IMR-90 (cell line): ENCODE measurements around the gene ROBO1. TPM values are rescaled to one million over a fixed set of nuclear protein-coding genes. Genes with fewer than 3 reads are reported as not detected.

ENCODE experiments used
- ATAC-seq: fragments of 200-7000 bp; cut with Tn5 transposase; 2 replicates; pipeline ENCODE4 v1.9.1; 2020; ENCODE audit warnings: low read depth, mild to moderate bottlenecking, moderate library complexity
- BruUV-seq: library from RNA; stranded (reverse); fragments of 400-500 nt; replicated peaks from 2 replicates; lab custom pipeline; 2021; lab: Mats Ljungman, UMichigan
- CTCF ChIA-PET: fragments of 300-600 bp; formaldehyde crosslinking; extraction: SDS; loops from one replicate; lab custom pipeline; 2021; ENCODE audit warnings: antibody characterized with exemption; lab: Yijun Ruan, JAX
- POLR2A ChIA-PET: fragments of 300-600 bp; sonication (Branson Sonifier 250); formaldehyde crosslinking; loops from one replicate; lab custom pipeline; 2022; ENCODE audit warnings: antibody characterized with exemption; ENCODE audit not compliant: unreplicated experiment; lab: Charles Lee
- DNase-seq: peaks from one replicate; pipeline ENCODE4 v3.0.0; 2013
- H2AFZ ChIP-seq: replicated peaks from 2 replicates; pipeline ENCODE3; 2013; ENCODE audit warnings: low read length, mild to moderate bottlenecking; ENCODE audit not compliant: poor library complexity
- H2AK5ac ChIP-seq: 2 replicates; pipeline ENCODE4 v1.6.1; 2013; ENCODE audit warnings: low read depth, low read length, inconsistent platforms
- H2AK9ac ChIP-seq: replicated peaks from 2 replicates; pipeline ENCODE3; 2013; ENCODE audit warnings: mild to moderate bottlenecking, low read depth, low read length, moderate library complexity; ENCODE audit not compliant: poor library complexity
- H2BK120ac ChIP-seq: 2 replicates; pipeline ENCODE4 v1.6.1; 2013; ENCODE audit warnings: low read depth, low read length, inconsistent platforms
- H2BK15ac ChIP-seq: 3 replicates; pipeline ENCODE4 v1.6.1; 2013; ENCODE audit warnings: low read depth, low read length, inconsistent platforms
- H2BK20ac ChIP-seq: 2 replicates; pipeline ENCODE4 v1.6.1; 2013; ENCODE audit warnings: low read depth, mild to moderate bottlenecking, inconsistent platforms, low read length, moderate library complexity
- H2BK5ac ChIP-seq: 2 replicates; pipeline ENCODE4 v1.6.1; 2013; ENCODE audit warnings: mild to moderate bottlenecking, low read depth, low read length, inconsistent platforms; ENCODE audit not compliant: poor library complexity, severe bottlenecking
- H3K14ac ChIP-seq: replicated peaks from 2 replicates; pipeline ENCODE4 v1.6.1; 2013; ENCODE audit warnings: low read depth, low read length, inconsistent platforms
- H3K18ac ChIP-seq: 2 replicates; pipeline ENCODE4 v1.6.1; 2013; ENCODE audit warnings: low read depth, low read length, control low read depth
- H3K23ac ChIP-seq: 2 replicates; pipeline ENCODE4 v1.6.1; 2013; ENCODE audit warnings: low read depth, low read length, inconsistent platforms
- H3K27ac ChIP-seq: 2 replicates; pipeline ENCODE4 v1.5.1; 2013; ENCODE audit warnings: mild to moderate bottlenecking, control low read depth, low read length; ENCODE audit not compliant: insufficient read depth
- H3K27me3 ChIP-seq: 2 replicates; pipeline ENCODE4 v1.6.1; 2013; ENCODE audit warnings: low read length; ENCODE audit not compliant: control insufficient read depth, insufficient read depth
- H3K36me3 ChIP-seq: 2 replicates; pipeline ENCODE4 v1.6.1; 2013; ENCODE audit warnings: low read length, mixed read lengths; ENCODE audit not compliant: control insufficient read depth, insufficient read depth
- H3K4ac ChIP-seq: 2 replicates; pipeline ENCODE4 v1.6.1; 2013; ENCODE audit warnings: low read depth, low read length, inconsistent platforms
- H3K4me1 ChIP-seq: 2 replicates; pipeline ENCODE4 v1.6.1; 2013; ENCODE audit warnings: low read length, mixed read lengths; ENCODE audit not compliant: control insufficient read depth, insufficient read depth
- H3K4me2 ChIP-seq: 2 replicates; pipeline ENCODE4 v1.6.1; 2013; ENCODE audit warnings: low read depth, mild to moderate bottlenecking, control low read depth, low read length, moderate library complexity
- H3K4me3 ChIP-seq: 2 replicates; pipeline ENCODE4 v1.5.1; 2013; ENCODE audit warnings: low read depth, mild to moderate bottlenecking, control low read depth, low read length, moderate library complexity; ENCODE audit not compliant: insufficient read depth
- H3K56ac ChIP-seq: 2 replicates; pipeline ENCODE4 v1.6.1; 2013; ENCODE audit warnings: low read length, inconsistent platforms; ENCODE audit not compliant: insufficient read depth; ENCODE audit errors: extremely low read depth
- H3K79me1 ChIP-seq, 2 experiments: 2 replicates each; pipeline ENCODE4 v1.6.1; 2013; ENCODE audit warnings: low read length in 2 of 2, inconsistent platforms in 1 of 2, low read depth in 1 of 2
- H3K9ac ChIP-seq: 2 replicates; pipeline ENCODE4 v1.6.1; 2013; ENCODE audit warnings: low read depth, low read length, control low read depth
- H3K9me1 ChIP-seq: 2 replicates; pipeline ENCODE4 v1.6.1; 2013; ENCODE audit warnings: low read length, inconsistent platforms; ENCODE audit not compliant: insufficient read depth
- H3K9me3 ChIP-seq: 2 replicates; pipeline ENCODE4 v1.6.1; 2013; ENCODE audit warnings: low read length; ENCODE audit not compliant: control insufficient read depth, insufficient read depth
- H4K20me1 ChIP-seq: 2 replicates; pipeline ENCODE4 v1.6.1; 2013; ENCODE audit warnings: low read length, inconsistent platforms; ENCODE audit not compliant: insufficient read depth
- H4K5ac ChIP-seq: 2 replicates; pipeline ENCODE4 v1.6.1; 2013; ENCODE audit warnings: mild to moderate bottlenecking, low read depth, low read length, control low read depth
- H4K8ac ChIP-seq, 2 experiments: 2 replicates each; pipeline ENCODE4 v1.6.1; 2013; ENCODE audit warnings: low read depth in 2 of 2, low read length in 2 of 2, control low read depth in 1 of 2, inconsistent platforms in 1 of 2
- H4K91ac ChIP-seq: 2 replicates; pipeline ENCODE4 v1.6.1; 2013; ENCODE audit warnings: low read depth, low read length, inconsistent platforms; ENCODE audit not compliant: insufficient read depth
- CEBPB ChIP-seq: IDR thresholded peaks from 2 replicates; pipeline ENCODE4 v1.6.1; 2012; ENCODE audit warnings: low read depth, low read length, improper control_type of control experiment
- FOS ChIP-seq: fragments of 150-350 bp; IDR thresholded peaks from 2 replicates; pipeline ENCODE4 v1.6.1; 2016; ENCODE audit warnings: low read depth, low read length
- MAFK ChIP-seq: IDR thresholded peaks from 2 replicates; pipeline ENCODE4 v1.6.1; 2012; ENCODE audit warnings: low read depth, low read length, improper control_type of control experiment
- MAZ ChIP-seq: IDR thresholded peaks from 2 replicates; pipeline ENCODE4 v1.6.1; 2012; ENCODE audit warnings: low read depth, mild to moderate bottlenecking, low read length, improper control_type of control experiment, moderate library complexity, borderline replicate concordance
- NFE2L2 ChIP-seq: fragments of 150-350 bp; IDR thresholded peaks from 2 replicates; pipeline ENCODE4 v1.6.1; 2016; ENCODE audit warnings: low read depth, mild to moderate bottlenecking, low read length
- RAD21 ChIP-seq: IDR thresholded peaks from 2 replicates; pipeline ENCODE4 v1.6.1; 2012; ENCODE audit warnings: low read length, improper control_type of control experiment
- RCOR1 ChIP-seq: IDR thresholded peaks from 2 replicates; pipeline ENCODE4 v1.6.1; 2012; ENCODE audit warnings: mild to moderate bottlenecking, low read length, improper control_type of control experiment; ENCODE audit not compliant: insufficient replicate concordance
- RFX5 ChIP-seq: IDR thresholded peaks from 2 replicates; pipeline ENCODE4 v1.8.0; 2012; ENCODE audit warnings: low read depth, mild to moderate bottlenecking, low read length, moderate library complexity
- SMC3 ChIP-seq: fragments of 150-350 bp; IDR thresholded peaks from 2 replicates; pipeline ENCODE4 v1.6.1; 2016; ENCODE audit warnings: low read depth, mild to moderate bottlenecking, antibody characterized with exemption, low read length, moderate library complexity
- WGBS, 2 experiments: methylation state at CpG; one replicate each; pipeline versions ENCODE4 v1.1.5 to v1.1.7; 2013; ENCODE audit warnings: missing lambda C conversion rate in 2 of 2; ENCODE audit not compliant: insufficient read length in 1 of 2; ENCODE audit errors: extremely low coverage in 2 of 2; 5-methylcytosine and 5-hydroxymethylcytosine counted together
- dilution Hi-C: fragments of 300-500 bp; cut with HindIII; formaldehyde crosslinking; loops from one replicate; pipeline ENCODE4 v1.14.3; 2018; ENCODE audit warnings: low sequenced_read_pairs; ENCODE audit not compliant: unreplicated experiment
- in situ Hi-C: fragments of 300-500 bp; cut with MboI; formaldehyde crosslinking; loops from 3 replicates; pipeline ENCODE4 v1.14.3; 2019; ENCODE audit warnings: low sequenced_read_pairs, inconsistent platforms, mixed read lengths
- intact Hi-C: fragments of 100-400 bp; cut with micrococcal nuclease; formaldehyde crosslinking; loops from 2 replicates; pipeline ENCODE4 v1.10.0; 2022
- polyA plus RNA-seq, 3 experiments: library from polyadenylated mRNA; depleted of rRNA; stranded (reverse); fragments of >200 nt; gene quantifications; 2 replicates each; pipeline ENCODE4 v1.2.3, GENCODE V29; 2012; ENCODE audit warnings: low replicate concordance in 1 of 3
- total RNA-seq: library from RNA; depleted of rRNA; stranded (reverse); fragments of >200 nt; gene quantifications from 2 replicates; pipeline ENCODE4 v1.2.3, GENCODE V29; 2012
- TF ChIP-seq, protein P1 (sequence below): conservative IDR thresholded peaks from 2 replicates; pipeline ENCODE4 v1.5.1; 2012; ENCODE audit warnings: mild to moderate bottlenecking, low read depth, low read length, improper control_type of control experiment
- TF ChIP-seq, protein P2 (sequence below): fragments of 150-350 bp; IDR thresholded peaks from 2 replicates; pipeline ENCODE4 v1.6.1; 2017; ENCODE audit warnings: mild to moderate bottlenecking, antibody characterized with exemption, low read length, low read depth

Gene ROBO1
- total and polyA plus RNA-seq, 2 of the 4 experiments (the other 2 are of a cell fraction): 24.1 to 53.9 TPM

DNA sequence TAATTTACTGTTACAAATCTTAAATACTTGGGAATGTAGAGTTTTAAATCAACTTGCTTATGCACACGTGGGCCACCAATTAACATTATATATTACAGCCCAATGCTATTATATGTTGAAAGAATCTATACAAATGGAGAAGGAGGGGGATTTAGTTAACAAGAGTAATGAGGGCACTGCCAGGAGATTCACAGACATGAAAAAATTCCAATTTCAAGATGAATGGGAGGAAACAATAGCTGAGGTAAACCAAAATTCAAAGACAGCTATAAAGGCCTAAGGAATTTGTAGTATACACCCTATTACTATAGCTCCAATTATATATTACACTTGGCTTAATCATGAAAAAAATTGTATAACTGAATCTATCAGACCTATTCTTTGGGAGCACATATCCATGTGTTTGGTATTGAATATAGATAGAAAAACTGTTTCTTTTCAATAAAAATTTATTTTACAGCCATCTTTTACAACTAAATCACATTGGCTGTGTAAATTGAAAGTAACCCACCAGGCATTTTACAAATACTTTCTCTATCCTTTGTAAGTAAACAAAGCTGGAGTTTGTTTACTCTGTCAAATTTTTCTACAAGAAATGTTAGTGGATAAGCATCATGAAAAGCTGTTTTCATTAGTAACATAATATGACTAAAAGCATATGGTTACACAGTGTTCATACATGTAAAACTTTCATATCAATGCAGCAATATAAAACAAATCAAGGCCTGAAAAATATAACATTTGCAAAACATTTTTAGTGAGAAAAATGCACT lies 1045.8 kb downstream of the ROBO1 start:
- dilution Hi-C loops: no loop called here
- H2BK20ac ChIP-seq: no peak overlapping the region
- H2AK9ac ChIP-seq: no peak overlapping the region
- ChIA-PET POLR2A (no interaction called here), CTCF (no interaction called here)
- peaks cover 2% of the 10 kb centered on the region for H3K4me1 ChIP-seq
- no peak overlapping the region for H3K4ac ChIP-seq
- no peak overlapping the region for H3K14ac ChIP-seq
- no peaks in the 10 kb centered on the region; a peak in 1 of 4 replicates for H3K79me1 ChIP-seq
- H4K8ac ChIP-seq: no peak overlapping the region
- no peak overlapping the region for H2AFZ ChIP-seq
- H4K5ac ChIP-seq: no peak overlapping the region
- ATAC-seq (peak; percentile 51), DNase-seq (peak; percentile 29)
- H3K56ac ChIP-seq: no peak overlapping the region
- H3K9ac ChIP-seq: no peak overlapping the region
- 0 out of 2 replicates have a peak, but pooled peaks cover 2% of the 10 kb centered on the region for H3K36me3 ChIP-seq
- H2BK15ac ChIP-seq: no peak overlapping the region; the same call in 2 of the 3 replicates
- H3K9me3 ChIP-seq: no peaks in the 10 kb centered on the region
- H3K4me3 ChIP-seq: no peak overlapping the region
- H3K27ac ChIP-seq: no peak overlapping the region
- no peak overlapping the region for H2BK5ac ChIP-seq
- no peak overlapping the region; the same call in 1 of the 2 replicates for H2BK120ac ChIP-seq
- no peak overlapping the region for H2AK5ac ChIP-seq
- no peak overlapping the region for H3K18ac ChIP-seq
- H3K27me3 ChIP-seq: no peaks in the 10 kb centered on the region
- no peak overlapping the region for H3K4me2 ChIP-seq
- BruUV-seq: no TSS peak
- no CpG with 5 or more reads among the region's 1 CpG for WGBS, 2 experiments
- in situ Hi-C loops: no loop called here
- H3K9me1 ChIP-seq: no peaks in the 10 kb centered on the region
- no peaks in the 10 kb centered on the region for H4K20me1 ChIP-seq
- H3K23ac ChIP-seq: no peak overlapping the region
- no peak overlapping the region for H4K91ac ChIP-seq
- intact Hi-C loops: no loop called here
- no peak for TF ChIP-seq SMC3
- TF ChIP-seq, protein P1, sequence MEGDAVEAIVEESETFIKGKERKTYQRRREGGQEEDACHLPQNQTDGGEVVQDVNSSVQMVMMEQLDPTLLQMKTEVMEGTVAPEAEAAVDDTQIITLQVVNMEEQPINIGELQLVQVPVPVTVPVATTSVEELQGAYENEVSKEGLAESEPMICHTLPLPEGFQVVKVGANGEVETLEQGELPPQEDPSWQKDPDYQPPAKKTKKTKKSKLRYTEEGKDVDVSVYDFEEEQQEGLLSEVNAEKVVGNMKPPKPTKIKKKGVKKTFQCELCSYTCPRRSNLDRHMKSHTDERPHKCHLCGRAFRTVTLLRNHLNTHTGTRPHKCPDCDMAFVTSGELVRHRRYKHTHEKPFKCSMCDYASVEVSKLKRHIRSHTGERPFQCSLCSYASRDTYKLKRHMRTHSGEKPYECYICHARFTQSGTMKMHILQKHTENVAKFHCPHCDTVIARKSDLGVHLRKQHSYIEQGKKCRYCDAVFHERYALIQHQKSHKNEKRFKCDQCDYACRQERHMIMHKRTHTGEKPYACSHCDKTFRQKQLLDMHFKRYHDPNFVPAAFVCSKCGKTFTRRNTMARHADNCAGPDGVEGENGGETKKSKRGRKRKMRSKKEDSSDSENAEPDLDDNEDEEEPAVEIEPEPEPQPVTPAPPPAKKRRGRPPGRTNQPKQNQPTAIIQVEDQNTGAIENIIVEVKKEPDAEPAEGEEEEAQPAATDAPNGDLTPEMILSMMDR: no peak
- TF ChIP-seq RFX5: no peak
- no peak for TF ChIP-seq MAFK
- TF ChIP-seq MAZ: no peak
- TF ChIP-seq CEBPB: no peak
- TF ChIP-seq NFE2L2: no peak
- TF ChIP-seq, protein P2, sequence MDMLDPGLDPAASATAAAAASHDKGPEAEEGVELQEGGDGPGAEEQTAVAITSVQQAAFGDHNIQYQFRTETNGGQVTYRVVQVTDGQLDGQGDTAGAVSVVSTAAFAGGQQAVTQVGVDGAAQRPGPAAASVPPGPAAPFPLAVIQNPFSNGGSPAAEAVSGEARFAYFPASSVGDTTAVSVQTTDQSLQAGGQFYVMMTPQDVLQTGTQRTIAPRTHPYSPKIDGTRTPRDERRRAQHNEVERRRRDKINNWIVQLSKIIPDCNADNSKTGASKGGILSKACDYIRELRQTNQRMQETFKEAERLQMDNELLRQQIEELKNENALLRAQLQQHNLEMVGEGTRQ: no peak
- TF ChIP-seq FOS: no peak
- TF ChIP-seq RCOR1: no peak
- no peak for TF ChIP-seq RAD21
